Erythroblast (primary cell): ENCODE measurements around the gene HECA.

Experiments used
- GATA1 ChIP-seq: IDR thresholded peaks from 2 replicates; pipeline ENCODE4 v1.6.1; 2011; ENCODE audit warnings: low read depth, mild to moderate bottlenecking, control low read depth, low read length, moderate library complexity
- POLR2A ChIP-seq: IDR thresholded peaks from 2 replicates; pipeline ENCODE4 v1.6.1; 2011; ENCODE audit warnings: mild to moderate bottlenecking, low read length

- TF ChIP-seq POLR2A (no peak), GATA1 (no peak)
These were observed 30.4 kb downstream of the HECA start for GRCh38 chr6:139165324-139165723.
